ENCODE measurements around the gene MRPL19.

- TF ChIP-seq CTCF (optimal IDR thresholded peaks at IDR 0.05 in 1 of 3, IDR thresholded peaks at IDR 0.05 in 1 of 3, conservative IDR thresholded peaks at IDR 0.05 in 1 of 3; ENCODE audit: extremely low read depth in 1 of 3, insufficient read depth in 2 of 3, low read length in 3 of 3) (no peak), EZH2 (IDR thresholded peaks at IDR 0.05; ENCODE audit: low read length) (no peak)
These were observed 57.2 kb downstream of the MRPL19 start for GRCh38 chr2:75703589-75704287.
